Fibroblast of skin of scalp (primary cell): ENCODE measurements around the gene EIF4G3.
"Not testable (repeated sequence)": the region's sequence is repeated elsewhere in the genome, so short reads cannot be mapped to it uniquely, and the experiment has no call there.

ENCODE experiments used
- DNase-seq: peaks from one replicate; pipeline ENCODE4 v3.0.0-alpha.2; 2013

EIF4G3 gene

DNA sequence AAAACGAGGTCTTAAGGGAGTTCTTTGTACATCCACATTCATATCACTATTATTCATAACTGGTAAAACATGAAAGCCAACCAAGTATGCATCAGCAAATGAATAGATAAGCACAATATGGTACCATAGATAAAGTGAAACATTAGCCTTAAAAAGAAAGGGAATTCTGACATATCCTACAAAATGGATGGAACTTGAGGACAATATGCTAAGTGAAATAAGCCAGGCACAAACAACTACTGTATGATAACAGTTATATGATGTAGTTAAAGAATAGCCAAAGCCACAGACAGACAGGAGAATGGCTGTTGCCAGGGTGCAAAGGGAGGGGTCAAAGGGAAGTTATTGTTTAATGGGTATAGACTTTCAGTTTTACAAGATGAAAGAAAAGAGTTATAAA lies 148.9 kb downstream of the EIF4G3 start:
- no peak for DNase-seq

DNA sequence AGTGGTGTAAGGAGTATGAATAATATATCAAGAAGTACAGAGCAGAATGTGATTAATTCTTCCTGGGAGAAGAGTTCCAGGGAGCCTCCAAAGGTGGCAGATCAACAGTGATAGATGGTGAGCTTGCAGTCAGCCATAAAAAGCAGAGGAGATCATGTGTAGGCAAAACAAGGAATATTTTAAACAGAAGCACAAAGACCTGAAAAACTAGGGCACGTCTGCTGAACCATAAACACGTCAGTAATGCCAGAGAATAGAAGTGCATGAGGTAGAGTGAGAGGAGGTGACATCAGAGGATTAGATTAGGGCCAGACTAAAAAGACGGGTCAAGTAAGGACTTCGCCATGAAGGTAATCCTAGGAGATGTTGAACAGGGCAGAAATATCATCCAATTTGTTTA lies 151.8 kb downstream of the EIF4G3 start:
- DNase-seq, result no peak

- DNase-seq, result not testable (repeated sequence)
These were observed 152.4 kb downstream of the EIF4G3 start for GRCh38 chr1:21024136-21024896.

GRCh38 chr1:21022279-21023040 lies 154.2 kb downstream of the EIF4G3 start:
- peak; percentile 96 for DNase-seq

- no peak for DNase-seq
These were observed 155.4 kb downstream of the EIF4G3 start for GRCh38 chr1:21021311-21021710.

DNA sequence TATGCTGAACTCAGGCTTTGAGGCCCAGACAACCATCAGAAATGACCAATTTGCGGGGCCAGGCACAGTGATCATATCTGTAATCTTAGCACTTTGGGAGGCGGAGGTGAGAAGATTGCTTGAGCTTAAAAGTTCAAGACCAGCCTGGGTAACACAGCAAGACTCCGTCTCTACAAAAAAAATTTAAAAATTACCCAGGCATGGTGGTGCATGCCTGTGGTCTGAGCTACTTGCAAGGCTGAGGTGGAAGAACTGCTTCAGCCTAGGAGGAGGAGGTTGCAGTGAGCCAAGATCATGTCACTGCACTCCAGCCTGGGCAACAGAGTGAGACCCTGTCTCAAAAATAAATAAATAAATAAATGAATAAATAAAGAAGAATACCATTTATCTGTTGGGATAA lies 156.5 kb downstream of the EIF4G3 start:
- DNase-seq, result peak; percentile 53

- no peak for DNase-seq
These were observed 158.0 kb downstream of the EIF4G3 start for GRCh38 chr1:21018673-21019072.

GRCh38 chr1:21013510-21013909 lies 163.2 kb downstream of the EIF4G3 start:
- DNase-seq, result no peak

DNA sequence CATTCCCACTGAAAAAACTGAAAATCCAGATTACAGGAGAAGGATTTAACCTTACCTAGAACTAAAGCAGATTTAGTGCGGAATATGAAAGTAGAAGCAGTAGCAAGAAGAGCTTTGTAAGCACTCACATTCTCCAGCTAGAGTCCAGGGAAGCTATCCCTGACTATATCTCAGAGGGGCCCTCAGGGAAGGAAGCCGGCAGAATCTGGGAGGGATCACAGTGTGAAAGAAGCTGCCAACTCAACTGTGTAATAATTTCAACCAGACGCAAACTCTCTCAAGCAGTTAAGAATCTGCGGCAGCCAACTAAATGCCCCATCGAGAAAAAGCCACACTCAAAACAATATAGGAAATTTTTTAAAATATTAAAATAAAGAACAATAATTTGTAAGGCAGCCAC lies 163.8 kb downstream of the EIF4G3 start:
- DNase-seq, result peak; percentile 74

GRCh38 chr1:21007876-21008275 lies 168.8 kb downstream of the EIF4G3 start:
- no peak for DNase-seq

DNA sequence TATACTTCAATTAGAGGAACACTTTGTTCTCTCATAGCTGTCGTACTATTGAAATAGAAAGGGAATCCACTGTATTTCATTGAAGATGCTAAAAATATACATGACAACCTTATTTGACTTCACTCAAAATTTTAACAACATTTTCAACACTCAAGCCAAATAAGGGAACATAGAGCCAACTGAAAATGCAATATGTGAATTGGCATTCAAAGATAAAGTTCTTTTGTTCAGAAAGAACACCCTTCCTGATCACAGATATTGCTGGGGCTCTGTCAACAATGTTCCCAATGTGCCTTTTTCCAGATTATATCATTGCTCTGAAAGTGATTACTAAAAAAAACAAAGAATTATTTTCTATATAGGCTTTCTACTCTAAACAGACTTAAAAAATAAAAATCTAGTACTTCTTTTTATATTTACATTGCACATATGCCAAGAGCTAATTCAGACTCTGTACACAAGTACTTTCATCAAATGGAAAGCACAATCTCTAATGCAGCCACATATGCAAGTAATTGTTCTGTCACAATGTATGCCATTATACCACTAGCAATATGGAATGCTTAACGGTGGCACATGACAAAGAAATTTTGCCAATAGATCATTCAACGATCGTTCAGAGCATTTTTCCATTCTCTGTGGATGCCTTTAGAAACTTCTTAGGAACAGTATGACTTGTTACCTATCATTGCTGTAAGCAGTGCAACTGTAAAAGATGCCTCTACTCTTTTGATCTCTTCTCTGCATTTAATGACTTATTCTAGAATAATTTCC lies 171.0 kb downstream of the EIF4G3 start:
- no peak for DNase-seq

- DNase-seq, result no peak
These were observed 173.2 kb downstream of the EIF4G3 start for GRCh38 chr1:21003281-21004045.

- DNase-seq, result no peak
These were observed 175.7 kb downstream of the EIF4G3 start for GRCh38 chr1:21001042-21001441.

GRCh38 chr1:21000245-21000594 lies 176.5 kb downstream of the EIF4G3 start:
- no peak for DNase-seq

- no peak for DNase-seq
These were observed 177.0 kb downstream of the EIF4G3 start for GRCh38 chr1:20999525-21000244.

GRCh38 chr1:20998826-20999225 lies 177.9 kb downstream of the EIF4G3 start:
- DNase-seq, result no peak

DNA sequence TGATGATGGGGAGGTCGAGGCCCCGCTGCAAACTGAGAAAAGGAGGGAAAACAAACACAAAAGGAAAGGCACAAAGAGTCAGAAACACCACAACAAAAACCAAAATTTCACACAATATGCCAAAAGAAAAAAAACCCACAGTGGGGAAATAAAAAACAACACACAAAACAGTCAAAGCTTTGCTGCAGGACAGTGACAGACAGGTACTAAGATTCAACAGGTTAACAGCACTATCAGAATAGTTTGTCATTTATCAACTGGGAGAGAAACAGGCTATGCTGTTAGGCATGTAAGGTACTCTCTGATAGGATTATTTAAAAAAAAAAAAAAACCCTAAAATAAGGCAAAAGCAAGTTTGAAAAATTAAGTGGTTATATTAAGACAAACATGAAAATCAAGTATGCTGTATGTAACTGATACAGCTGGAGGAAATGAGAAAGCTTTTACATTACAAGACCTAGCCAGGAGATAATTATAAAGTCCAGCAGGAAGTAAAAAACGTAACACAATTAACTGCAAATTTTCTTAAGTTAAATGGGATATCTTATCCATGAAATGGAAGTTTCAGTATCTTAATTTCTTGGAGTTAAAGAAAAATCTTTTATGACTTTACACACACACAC lies 179.0 kb downstream of the EIF4G3 start:
- no peak for DNase-seq

DNA sequence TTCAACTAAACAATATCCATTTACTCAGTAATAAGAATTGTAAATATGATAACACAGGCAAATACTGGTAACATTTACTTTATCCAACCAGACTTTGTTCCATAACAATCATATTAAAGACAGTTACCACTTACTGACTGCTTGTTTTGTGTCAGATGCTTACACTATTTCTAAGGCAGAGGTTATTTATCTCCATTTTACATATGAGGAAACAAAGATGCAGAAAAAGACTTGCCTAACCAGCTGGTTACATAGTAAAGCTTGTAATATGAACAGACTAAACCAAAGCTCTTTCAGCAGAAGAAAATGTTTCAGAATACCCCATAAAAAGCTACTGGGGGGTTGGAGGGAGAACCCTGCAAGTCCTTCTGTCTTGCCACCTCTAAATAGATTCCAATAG lies 180.1 kb downstream of the EIF4G3 start:
- no peak for DNase-seq

- no peak for DNase-seq
These were observed 182.8 kb downstream of the EIF4G3 start for GRCh38 chr1:20993716-20994575.

- peak; percentile 8 for DNase-seq
These were observed 184.2 kb downstream of the EIF4G3 start for GRCh38 chr1:20992322-20993056.
